ENCODE data around the gene VSTM4.

GRCh38 chr10:49144058-49144720 is 28.9 kb upstream of the VSTM4 start:
- TF ChIP-seq CTCF (conservative IDR thresholded peaks at IDR 0.05 in 1 of 2, IDR thresholded peaks at IDR 0.05 in 1 of 2; ENCODE audit: low read depth in 1 of 2, low read length in 2 of 2) (no peak), EZH2 (IDR thresholded peaks at IDR 0.05; ENCODE audit: low read length, missing control alignments) (no peak)
